Aorta (tissue), 5 donors: ENCODE measurements around the gene FCRLB. TPM values are rescaled to one million over a fixed set of nuclear protein-coding genes. Genes with fewer than 3 reads are reported as not detected.
"Not testable (repeated sequence)": the region's sequence is repeated elsewhere in the genome, so short reads cannot be mapped to it uniquely, and the experiment has no call there.

Experiments
- ATAC-seq: fragments of 200-7000 bp; cut with Tn5 transposase; one replicate; pipeline ENCODE4 v1.9.1; 2022; ENCODE audit warnings: moderate library complexity; ENCODE audit not compliant: low FRiP score
- DNase-seq, 2 donors: peaks; one replicate each; pipeline ENCODE4 v3.0.0-alpha.2; 2020
- H3K27ac ChIP-seq, 2 donors: one replicate each; pipeline ENCODE4 v1.5.1; 2013; ENCODE audit warnings: low read length in 2 of 2, mild to moderate bottlenecking in 2 of 2, moderate library complexity in 2 of 2, control low read depth in 1 of 2, inconsistent platforms in 1 of 2, low read depth in 1 of 2
- H3K27me3 ChIP-seq, 2 donors: one replicate each; pipeline ENCODE4 v1.6.1; 2013; ENCODE audit warnings: control low read depth in 1 of 2, low read length in 1 of 2, mild to moderate bottlenecking in 1 of 2, moderate library complexity in 1 of 2; ENCODE audit not compliant: insufficient read depth in 2 of 2, control insufficient read depth in 1 of 2
- H3K36me3 ChIP-seq, 2 donors: one replicate each; pipeline ENCODE4 v1.6.1; 2013; ENCODE audit warnings: control low read depth in 1 of 2, low read length in 1 of 2, mild to moderate bottlenecking in 1 of 2; ENCODE audit not compliant: insufficient read depth in 2 of 2, control insufficient read depth in 1 of 2
- H3K4me1 ChIP-seq, 2 donors: one replicate each; pipeline ENCODE4 v1.6.1; 2013; ENCODE audit warnings: low read length in 2 of 2, control low read depth in 1 of 2, mild to moderate bottlenecking in 1 of 2, moderate library complexity in 1 of 2; ENCODE audit not compliant: insufficient read depth in 2 of 2, control insufficient read depth in 1 of 2
- H3K4me3 ChIP-seq, 2 donors: one replicate each; pipeline ENCODE4 v1.5.1; 2013; ENCODE audit warnings: low read length in 2 of 2, control low read depth in 1 of 2, mild to moderate bottlenecking in 1 of 2
- H3K9me3 ChIP-seq: one replicate; pipeline ENCODE4 v1.6.1; 2013; ENCODE audit warnings: mild to moderate bottlenecking, low read length; ENCODE audit not compliant: control insufficient read depth
- WGBS, 2 donors: extraction: QIAGEN DNeasy Blood & Tissue Kit; methylation state at CpG; one replicate each; pipeline ENCODE4 v1.1.7; 2013; 5-methylcytosine and 5-hydroxymethylcytosine counted together
- intact Hi-C, 2 donors: fragments of 100-400 bp; cut with DNase I; formaldehyde crosslinking; loops; one replicate each; pipeline versions ENCODE4 v1.14.2 to v1.15.0; 2022
- polyA plus RNA-seq, 2 donors: library from polyadenylated mRNA; stranded (reverse); fragments of 200-250 nt; gene quantifications; one replicate each; pipeline ENCODE4 v1.2.3, GENCODE V29; 2013
- total RNA-seq, 2 donors: library from RNA; stranded (reverse); fragmentation: NEBNext Ultra II Directional; extraction: Animal tissue kit (Norgen Biotek cat#: 25700); gene quantifications; one replicate each; pipeline ENCODE4 v1.2.1, GENCODE V29; 2021
- donor health status: healthy with polysubstance abuse.
- donor health status: Bipolar disorder and iron deficiency.
- donor health status: DM: no; HTN: no; CAD: no.
- donor health status: DM: no; HTN: no; CAD: no.
- donor health status: DM: yes; HTN: yes; CAD: no.

FCRLB gene
- total and polyA plus RNA-seq, 4 donors, result 0.36 to 2.0 (median 0.57) TPM

- no peaks in the 10 kb centered on the region for H3K9me3 ChIP-seq
- H3K27ac ChIP-seq, result no peak overlapping the region
- H3K27me3 ChIP-seq, result no peaks in the 10 kb centered on the region
- intact Hi-C loops, result no loop called here
- ATAC-seq (no peak), DNase-seq (no peak)
- 59 to 63% methylated on average over 3 of the region's 3 CpGs for WGBS, 2 donors
- H3K4me1 ChIP-seq, result no peaks in the 10 kb centered on the region
- no peaks in the 10 kb centered on the region for H3K36me3 ChIP-seq
- H3K4me3 ChIP-seq, result no peak overlapping the region
Measured at GRCh38 chr1:161688946-161689345, 32.4 kb upstream of the FCRLB start.

GRCh38 chr1:161691846-161692245 lies 29.5 kb upstream of the FCRLB start:
- ATAC-seq (no peak), DNase-seq (no peak)
- WGBS, 2 donors, result 51 to 62% methylated on average over 3 of the region's 3 CpGs
- Histone ChIP-seq H3K36me3 (no peaks in the 10 kb centered on the region), H3K27me3 (no peaks in the 10 kb centered on the region), H3K27ac (no peak overlapping the region), H3K4me3 (no peak overlapping the region), H3K9me3 (no peaks in the 10 kb centered on the region), H3K4me1 (no peaks in the 10 kb centered on the region)
- intact Hi-C loops, result no loop called here

DNA sequence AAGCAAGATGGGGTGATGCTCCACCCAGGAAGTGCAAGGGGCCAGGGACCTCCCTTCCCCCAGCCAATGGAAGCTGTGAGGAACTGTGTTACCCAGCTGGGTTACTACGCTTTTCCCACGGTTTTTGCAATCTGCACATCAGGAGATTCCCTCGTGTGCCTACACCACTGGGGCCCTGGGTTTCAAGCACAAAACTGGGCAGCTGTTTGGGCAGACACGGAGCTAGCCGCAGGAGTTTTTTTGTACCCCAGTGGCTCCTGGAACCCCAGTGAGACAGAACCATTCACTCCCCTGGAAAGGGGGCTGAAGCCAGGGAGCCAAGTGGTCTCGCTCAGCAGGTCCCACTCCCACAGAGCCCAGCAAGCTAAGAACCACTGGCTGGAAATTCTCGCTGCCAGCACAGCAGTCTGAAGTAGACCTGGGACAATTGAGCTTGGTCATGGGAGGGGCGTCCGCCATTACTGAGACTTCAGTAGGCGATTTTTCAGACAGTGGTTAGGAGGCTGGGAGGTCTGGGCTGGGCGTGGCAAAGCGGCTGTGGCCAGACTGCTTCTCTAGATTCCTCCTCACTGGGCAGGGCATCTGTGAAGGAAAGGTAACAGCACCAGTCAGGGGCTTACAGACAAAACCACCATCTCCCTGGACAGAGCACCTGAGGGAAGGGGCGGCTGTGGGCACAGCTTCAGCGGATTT lies 28.2 kb upstream of the FCRLB start:
- 86 to 87% methylated on average over 14 of the region's 14 CpGs for WGBS, 2 donors
- H3K27me3 ChIP-seq, H3K4me1 ChIP-seq, intact Hi-C loops, DNase-seq, H3K27ac ChIP-seq, H3K4me3 ChIP-seq, H3K9me3 ChIP-seq, ATAC-seq, H3K36me3 ChIP-seq: not testable (repeated sequence)

- H3K9me3 ChIP-seq, ATAC-seq, H3K27me3 ChIP-seq, intact Hi-C loops, H3K27ac ChIP-seq, H3K4me3 ChIP-seq, H3K4me1 ChIP-seq, DNase-seq, H3K36me3 ChIP-seq: not testable (repeated sequence)
- WGBS, 2 donors, result 84 to 86% methylated on average over 2 of the region's 2 CpGs
Measured at GRCh38 chr1:161698302-161698701, 23.0 kb upstream of the FCRLB start.

DNA sequence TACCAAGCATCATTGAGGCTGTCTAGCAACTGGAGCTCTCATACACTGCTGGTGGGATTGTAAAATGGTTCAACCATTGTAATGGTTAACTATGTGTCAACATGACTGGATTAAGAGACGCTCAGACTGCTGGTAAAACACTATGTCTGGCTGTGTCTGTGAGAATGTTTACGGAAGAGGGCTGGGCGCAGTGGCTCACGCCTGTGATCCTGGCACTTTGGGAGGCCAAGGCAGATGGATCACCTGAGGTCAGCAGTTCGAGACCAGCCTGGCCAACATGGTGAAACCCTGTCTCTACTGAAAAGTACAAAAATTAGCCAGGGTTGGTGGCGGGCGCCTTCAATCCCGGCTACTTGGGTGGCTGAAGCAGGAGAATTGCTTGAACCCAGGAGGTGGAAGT lies 19.1 kb upstream of the FCRLB start:
- Histone ChIP-seq H3K4me1 (peaks cover 0 to 4% of the 10 kb centered on the region in 2 donors), H3K9me3 (no peaks in the 10 kb centered on the region), H3K4me3 (no peak overlapping the region), H3K36me3 (no peaks in the 10 kb centered on the region), H3K27ac (no peak overlapping the region), H3K27me3 (no peaks in the 10 kb centered on the region)
- intact Hi-C loops, result no loop called here
- WGBS, 2 donors, result 57 to 67% methylated on average over 8 of the region's 8 CpGs
- ATAC-seq, result no peak
- DNase-seq, result no peak

GRCh38 chr1:161705537-161705936 lies 15.8 kb upstream of the FCRLB start:
- Histone ChIP-seq H3K4me1 (peaks cover 0 to 4% of the 10 kb centered on the region in 2 donors), H3K27ac (no peak overlapping the region), H3K36me3 (no peaks in the 10 kb centered on the region), H3K27me3 (no peaks in the 10 kb centered on the region), H3K9me3 (no peaks in the 10 kb centered on the region), H3K4me3 (no peak overlapping the region)
- WGBS, 2 donors, result 72 to 96% methylated on average over 4 of the region's 4 CpGs
- no peak for ATAC-seq
- intact Hi-C loops, result no loop called here
- DNase-seq, result no peak

DNA sequence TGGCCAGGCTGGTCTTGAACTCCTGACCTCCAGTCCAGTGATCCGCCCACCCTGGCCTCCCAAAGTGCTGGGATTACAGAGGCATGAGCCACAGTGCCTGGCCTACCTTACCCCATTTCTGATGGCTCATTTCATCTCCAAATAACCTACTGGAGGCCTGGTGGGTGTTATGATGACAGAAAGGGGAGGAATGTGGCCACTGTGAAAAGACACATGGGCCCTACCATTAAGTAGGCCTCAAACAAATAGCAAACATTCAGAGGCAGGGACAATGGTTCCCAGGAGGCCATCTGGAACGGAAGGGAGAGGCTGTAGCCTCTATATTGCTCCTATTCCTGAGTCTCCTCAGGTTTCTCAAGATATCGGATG lies 15.2 kb upstream of the FCRLB start:
- H3K4me1 ChIP-seq, result peaks cover 0 to 4% of the 10 kb centered on the region in 2 donors
- peak overlapping the region; percentile 53 to 98 for H3K27ac ChIP-seq
- intact Hi-C loops, result no loop called here
- no peaks in the 10 kb centered on the region for H3K27me3 ChIP-seq
- no peaks in the 10 kb centered on the region for H3K9me3 ChIP-seq
- ATAC-seq (no peak), DNase-seq (no peak)
- H3K36me3 ChIP-seq, result no peaks in the 10 kb centered on the region
- 47 to 51% methylated on average over 3 of the region's 3 CpGs for WGBS, 2 donors
- H3K4me3 ChIP-seq, result no peak overlapping the region

GRCh38 chr1:161706482-161707347 lies 14.6 kb upstream of the FCRLB start, which contains the start of gene FCRLA:
Gene FCRLA (plus strand): TSS chr1:161707229. CDS start chr1:161707265, 36 bp downstream.
- Histone ChIP-seq H3K4me1 (peaks cover 0 to 4% of the 10 kb centered on the region in 2 donors), H3K27me3 (no peaks in the 10 kb centered on the region), H3K27ac (peak within 1 kb of the TSS; percentile 68 to 98), H3K36me3 (no peaks in the 10 kb centered on the region), H3K4me3 (no peak within 1 kb of the TSS), H3K9me3 (no peaks in the 10 kb centered on the region)
- 23 to 27% methylated on average over 4 of the region's 4 CpGs for WGBS, 2 donors
- intact Hi-C loops, result no loop called here
- ATAC-seq, result peak; percentile 85
- DNase-seq, result no peak

DNA sequence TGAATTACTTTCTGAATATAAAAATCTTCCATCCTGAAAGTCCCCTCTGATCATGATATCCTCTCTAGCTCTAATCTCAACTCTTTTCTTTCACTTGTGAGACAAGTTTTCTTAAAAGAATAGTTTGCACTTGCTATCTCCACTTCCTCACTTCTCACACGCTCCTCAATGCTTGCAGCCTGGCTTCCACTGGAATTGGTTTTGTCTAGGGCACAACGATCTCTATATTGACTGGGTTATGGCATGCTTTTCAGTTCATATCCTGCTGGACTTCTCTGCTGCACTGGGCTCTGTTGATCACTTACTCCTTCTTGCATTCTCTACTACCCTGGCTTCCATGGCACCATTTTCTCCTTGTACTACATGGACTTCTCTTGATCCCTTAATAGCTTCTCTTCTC lies 13.8 kb upstream of the FCRLB start:
- no peak for DNase-seq
- no peak overlapping the region for H3K27ac ChIP-seq
- intact Hi-C loops, result no loop called here

More for the DNA sequence above, 13.8 kb upstream of the FCRLB start:
- ATAC-seq, result no peak
- Histone ChIP-seq H3K4me1 (peaks cover 0 to 4% of the 10 kb centered on the region in 2 donors), H3K4me3 (no peak overlapping the region), H3K9me3 (no peaks in the 10 kb centered on the region), H3K27me3 (no peaks in the 10 kb centered on the region), H3K36me3 (no peaks in the 10 kb centered on the region)
- 94 to 95% methylated on average over 2 of the region's 2 CpGs for WGBS, 2 donors
